ENCODE results near the gene ZNF594.
"Not testable (repeated sequence)": the region's sequence is repeated elsewhere in the genome, so short reads cannot be mapped to it uniquely, and the experiment has no call there.

ZNF594 gene

DNA sequence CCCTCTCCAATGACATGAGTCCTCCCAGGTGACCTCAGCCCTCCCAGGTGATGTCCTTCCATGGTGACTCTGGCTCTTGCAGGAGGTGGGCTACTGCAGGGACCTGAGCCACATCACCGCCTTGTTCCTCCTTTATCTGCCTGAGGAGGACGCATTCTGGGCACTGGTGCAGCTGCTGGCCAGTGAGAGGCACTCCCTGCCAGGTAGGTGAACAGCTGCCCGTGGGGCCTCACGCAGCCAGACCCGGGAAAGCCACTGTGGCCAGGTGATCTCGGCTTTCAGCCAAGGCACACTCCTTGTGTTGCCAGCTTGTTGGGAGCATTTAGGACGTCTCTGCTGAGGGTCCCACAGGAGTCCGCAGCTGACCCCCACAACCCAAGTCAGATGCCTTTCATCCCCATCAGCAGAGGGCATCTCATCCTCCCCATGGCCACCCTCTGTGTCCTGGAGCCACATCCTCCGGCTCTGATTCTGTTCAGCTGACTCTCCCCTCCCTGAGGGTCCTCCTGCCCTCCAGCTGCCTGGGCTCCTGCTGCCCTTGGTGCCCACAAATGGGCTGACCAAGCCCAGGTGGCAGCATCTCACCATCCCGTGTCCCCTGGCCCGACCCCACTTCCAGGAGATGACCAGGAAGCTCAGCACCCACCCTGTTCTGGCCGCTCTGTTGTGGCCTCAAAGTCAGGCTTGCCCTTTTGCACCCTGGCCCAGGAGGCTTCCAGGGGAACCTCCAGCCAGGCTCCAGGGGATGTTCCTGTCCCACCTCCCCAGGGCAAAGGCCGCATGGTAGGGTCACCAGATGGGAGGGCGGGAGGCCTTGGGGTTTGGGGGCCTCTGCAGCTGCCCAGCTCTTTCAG lies 55.7 kb downstream of the ZNF594 start:
- DNase-seq: no peak

GRCh38 chr17:5135131-5135712 lies 56.4 kb downstream of the ZNF594 start:
- DNase-seq: not testable (repeated sequence)

GRCh38 chr17:5134571-5134970 lies 57.1 kb downstream of the ZNF594 start:
- not testable (repeated sequence) for DNase-seq

GRCh38 chr17:5133961-5134360 lies 57.7 kb downstream of the ZNF594 start:
- not testable (repeated sequence) for DNase-seq

GRCh38 chr17:5133311-5133710 lies 58.4 kb downstream of the ZNF594 start:
- no peak for DNase-seq

DNA sequence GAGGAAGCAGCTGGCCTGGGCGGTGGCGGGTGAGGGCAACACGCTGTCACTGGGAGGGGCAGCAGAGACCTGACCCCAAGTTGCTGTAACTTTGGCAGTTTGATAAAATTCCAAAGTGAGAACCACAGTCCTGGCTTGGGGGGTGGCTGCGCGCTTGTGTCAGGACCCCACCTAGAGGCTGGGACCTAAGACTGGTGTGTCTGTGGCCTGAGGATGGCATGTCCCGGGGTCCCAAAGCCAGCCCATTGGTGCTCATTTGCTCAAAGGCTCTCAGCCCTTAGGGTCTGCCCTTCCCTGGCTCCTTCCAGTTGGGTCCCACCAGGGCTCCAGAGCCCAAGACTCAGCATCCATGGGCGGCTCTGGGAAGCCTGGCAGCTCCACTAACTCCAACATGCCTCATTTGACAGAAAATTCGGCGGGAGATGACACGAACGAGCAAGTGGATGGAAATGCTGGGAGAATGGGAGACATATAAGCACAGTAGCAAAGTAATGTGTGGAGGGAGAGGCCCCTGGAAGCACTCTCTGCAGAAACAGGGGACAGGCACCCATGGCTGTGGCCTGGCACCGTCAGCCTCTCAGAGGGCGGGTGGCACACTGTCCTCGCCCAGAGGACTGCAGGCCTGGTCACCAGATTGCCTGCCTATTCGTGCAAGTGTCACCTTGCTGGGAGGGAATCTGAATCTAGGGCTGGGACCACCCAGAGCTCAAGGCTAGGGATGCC lies 59.0 kb downstream of the ZNF594 start:
- DNase-seq: not testable (repeated sequence)

DNA sequence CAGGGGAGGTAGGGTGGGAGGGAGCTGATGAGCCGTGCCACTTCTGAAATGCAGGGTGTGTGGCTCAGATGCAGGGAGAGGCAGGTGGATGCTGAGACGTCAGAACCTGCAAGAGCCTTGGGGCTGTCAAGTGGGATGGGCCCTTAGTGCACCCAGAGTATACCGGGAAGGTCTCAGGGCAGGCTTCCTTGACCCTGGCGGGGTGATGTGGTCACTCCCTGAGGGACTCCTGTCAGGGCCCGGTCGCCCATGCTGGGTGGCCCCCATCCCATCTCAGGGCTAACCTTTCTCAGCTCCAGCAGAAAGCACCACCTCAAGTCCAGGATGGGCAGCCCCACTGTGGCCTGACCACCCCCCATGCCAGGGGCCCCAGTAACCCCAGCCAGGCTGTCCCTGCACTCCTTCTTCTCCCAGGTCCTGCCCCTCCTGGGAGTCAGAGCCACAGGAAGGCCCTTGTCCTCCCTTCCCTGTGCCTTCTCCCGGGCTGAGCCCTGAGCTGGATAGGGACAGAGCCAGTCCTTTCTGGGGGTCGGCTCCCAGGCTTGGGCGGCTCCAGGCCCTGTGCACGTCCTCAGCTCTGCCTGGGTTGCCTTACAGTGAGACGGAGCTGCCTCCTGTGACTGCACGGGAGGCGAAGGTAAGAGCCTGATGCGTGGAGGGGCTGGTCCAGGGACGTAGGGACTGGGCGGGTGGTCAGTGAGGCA lies 59.7 kb downstream of the ZNF594 start:
- not testable (repeated sequence) for DNase-seq

GRCh38 chr17:5131146-5131715 lies 60.4 kb downstream of the ZNF594 start:
- DNase-seq: no peak

DNA sequence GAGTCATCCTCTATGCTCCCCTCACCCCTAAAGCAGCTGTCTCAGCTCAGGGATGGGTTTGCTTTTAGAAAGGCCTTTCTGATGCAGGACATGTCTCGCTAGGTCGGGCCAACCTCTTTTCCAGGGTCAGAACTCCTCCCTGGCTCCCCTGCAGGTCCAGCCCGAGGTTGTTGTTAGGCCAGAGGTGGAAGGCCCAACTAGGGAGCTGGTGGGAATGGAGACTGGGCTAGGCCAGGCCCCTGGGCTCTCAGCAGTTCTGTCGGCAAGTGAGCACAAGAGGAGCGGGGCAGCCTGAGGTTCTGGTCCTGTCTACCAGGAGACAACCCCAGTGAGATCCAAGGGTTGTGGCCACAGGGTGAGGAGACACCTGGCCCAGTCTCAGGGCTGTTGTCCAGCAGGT lies 61.0 kb downstream of the ZNF594 start:
- DNase-seq: not testable (repeated sequence)

DNA sequence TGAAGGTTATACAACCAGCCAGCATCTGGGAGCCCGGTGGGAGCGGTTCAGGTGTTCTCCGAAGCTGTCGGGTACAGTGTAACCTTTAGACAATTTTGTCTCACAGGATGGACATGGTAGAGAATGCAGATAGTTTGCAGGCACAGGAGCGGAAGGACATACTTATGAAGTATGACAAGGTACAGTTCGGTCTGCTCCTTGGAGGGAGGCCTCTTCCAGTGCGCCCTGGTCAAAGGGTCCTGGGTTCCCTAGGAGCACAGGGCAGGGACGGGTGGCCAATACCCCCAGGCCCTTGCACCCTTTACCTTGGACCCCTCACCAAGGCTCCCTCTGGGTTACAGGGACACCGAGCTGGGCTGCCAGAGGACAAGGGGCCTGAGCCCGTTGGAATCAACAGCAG lies 61.4 kb downstream of the ZNF594 start:
- not testable (repeated sequence) for DNase-seq

GRCh38 chr17:5129770-5130169 lies 61.9 kb downstream of the ZNF594 start:
- DNase-seq: not testable (repeated sequence)

Measured in effector CD8-positive, alpha-beta T cell (primary cell).